IMR-90 (cell line): ENCODE results near the gene POLR3E.

Source experiments
- CEBPB ChIP-seq: IDR thresholded peaks from 2 replicates; pipeline ENCODE4 v1.6.1; 2012; ENCODE audit warnings: low read depth, low read length, improper control_type of control experiment
- MAFK ChIP-seq: IDR thresholded peaks from 2 replicates; pipeline ENCODE4 v1.6.1; 2012; ENCODE audit warnings: low read depth, low read length, improper control_type of control experiment
- MXI1 ChIP-seq: IDR thresholded peaks from 2 replicates; pipeline ENCODE4 v1.6.1; 2012; ENCODE audit warnings: low read depth, mild to moderate bottlenecking, low read length, moderate library complexity, borderline replicate concordance
- NFE2L2 ChIP-seq: fragments of 150-350 bp; IDR thresholded peaks from 2 replicates; pipeline ENCODE4 v1.6.1; 2016; ENCODE audit warnings: low read depth, mild to moderate bottlenecking, low read length
- POLR2A ChIP-seq: IDR thresholded peaks from 2 replicates; pipeline ENCODE4 v1.6.1; 2012; ENCODE audit warnings: mild to moderate bottlenecking, low read depth, low read length
- RAD21 ChIP-seq: IDR thresholded peaks from 2 replicates; pipeline ENCODE4 v1.6.1; 2012; ENCODE audit warnings: low read length, improper control_type of control experiment
- RFX5 ChIP-seq: IDR thresholded peaks from 2 replicates; pipeline ENCODE4 v1.8.0; 2012; ENCODE audit warnings: low read depth, mild to moderate bottlenecking, low read length, moderate library complexity
- SMC3 ChIP-seq: fragments of 150-350 bp; IDR thresholded peaks from 2 replicates; pipeline ENCODE4 v1.6.1; 2016; ENCODE audit warnings: low read depth, mild to moderate bottlenecking, antibody characterized with exemption, low read length, moderate library complexity
- USF2 ChIP-seq: fragments of 150-350 bp; IDR thresholded peaks from 2 replicates; pipeline ENCODE4 v1.6.1; 2017; ENCODE audit warnings: mild to moderate bottlenecking, antibody characterized with exemption, low read length, low read depth
- TF ChIP-seq, protein P1 (sequence below): conservative IDR thresholded peaks from 2 replicates; pipeline ENCODE4 v1.5.1; 2012; ENCODE audit warnings: mild to moderate bottlenecking, low read depth, low read length, improper control_type of control experiment

DNA sequence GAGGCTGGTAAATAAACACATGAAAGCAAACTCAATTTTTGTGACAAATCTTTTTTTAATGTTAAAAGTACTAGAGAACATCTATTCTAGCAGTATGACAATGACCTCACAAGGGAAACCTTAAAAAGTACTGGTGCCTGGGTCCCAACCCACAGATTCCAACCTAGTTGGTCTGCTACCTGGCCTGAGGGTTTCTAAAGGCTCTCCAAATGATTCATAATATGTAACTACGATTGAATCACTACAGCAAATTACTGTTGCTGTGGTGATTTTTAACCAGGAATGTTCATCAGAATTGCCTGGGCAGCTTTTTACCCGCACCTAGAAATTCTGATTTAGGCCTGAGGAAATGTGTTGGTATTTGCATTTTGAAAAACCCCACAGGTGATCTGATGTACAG, 51.1 kb downstream of the POLR3E start:
- TF ChIP-seq, protein P1, sequence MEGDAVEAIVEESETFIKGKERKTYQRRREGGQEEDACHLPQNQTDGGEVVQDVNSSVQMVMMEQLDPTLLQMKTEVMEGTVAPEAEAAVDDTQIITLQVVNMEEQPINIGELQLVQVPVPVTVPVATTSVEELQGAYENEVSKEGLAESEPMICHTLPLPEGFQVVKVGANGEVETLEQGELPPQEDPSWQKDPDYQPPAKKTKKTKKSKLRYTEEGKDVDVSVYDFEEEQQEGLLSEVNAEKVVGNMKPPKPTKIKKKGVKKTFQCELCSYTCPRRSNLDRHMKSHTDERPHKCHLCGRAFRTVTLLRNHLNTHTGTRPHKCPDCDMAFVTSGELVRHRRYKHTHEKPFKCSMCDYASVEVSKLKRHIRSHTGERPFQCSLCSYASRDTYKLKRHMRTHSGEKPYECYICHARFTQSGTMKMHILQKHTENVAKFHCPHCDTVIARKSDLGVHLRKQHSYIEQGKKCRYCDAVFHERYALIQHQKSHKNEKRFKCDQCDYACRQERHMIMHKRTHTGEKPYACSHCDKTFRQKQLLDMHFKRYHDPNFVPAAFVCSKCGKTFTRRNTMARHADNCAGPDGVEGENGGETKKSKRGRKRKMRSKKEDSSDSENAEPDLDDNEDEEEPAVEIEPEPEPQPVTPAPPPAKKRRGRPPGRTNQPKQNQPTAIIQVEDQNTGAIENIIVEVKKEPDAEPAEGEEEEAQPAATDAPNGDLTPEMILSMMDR = no peak
- no peak for TF ChIP-seq MAFK
- no peak for TF ChIP-seq RFX5
- no peak for TF ChIP-seq POLR2A
- no peak for TF ChIP-seq RAD21
- no peak for TF ChIP-seq NFE2L2
- no peak for TF ChIP-seq MXI1
- no peak for TF ChIP-seq USF2
- no peak for TF ChIP-seq SMC3
- TF ChIP-seq CEBPB = no peak
